ENCODE results near the gene ATP6V1B1.
"Not testable (repeated sequence)": the region's sequence is repeated elsewhere in the genome, so short reads cannot be mapped to it uniquely, and the experiment has no call there.

Gene ATP6V1B1

DNA sequence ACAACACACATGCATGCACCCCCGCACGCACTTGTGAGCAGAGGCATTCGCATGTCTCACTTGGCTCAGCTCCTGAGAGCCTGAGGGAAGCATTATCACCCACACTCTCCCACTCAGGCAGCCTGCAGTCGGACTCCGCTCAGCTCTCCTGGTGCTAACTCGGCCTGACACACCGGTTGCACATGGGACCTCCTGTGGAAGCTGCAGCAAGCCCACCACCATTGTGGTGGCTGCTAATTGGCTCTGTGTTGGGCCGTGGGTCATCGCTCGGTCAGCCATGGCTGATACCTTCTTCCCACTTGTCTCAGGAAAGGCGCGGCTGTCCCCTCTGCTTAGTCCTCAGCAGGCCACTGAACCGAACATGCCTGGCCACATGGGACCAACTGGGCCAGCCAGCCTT, 72.6 kb downstream of the ATP6V1B1 start:
- no peak overlapping the region for H3K27ac ChIP-seq
- DNase-seq (ENCODE audit: low spot score), result no peak
- TF ChIP-seq CTCF (IDR thresholded peaks at IDR 0.05), result no peak
- H3K4me3 ChIP-seq, result no peak overlapping the region

DNA sequence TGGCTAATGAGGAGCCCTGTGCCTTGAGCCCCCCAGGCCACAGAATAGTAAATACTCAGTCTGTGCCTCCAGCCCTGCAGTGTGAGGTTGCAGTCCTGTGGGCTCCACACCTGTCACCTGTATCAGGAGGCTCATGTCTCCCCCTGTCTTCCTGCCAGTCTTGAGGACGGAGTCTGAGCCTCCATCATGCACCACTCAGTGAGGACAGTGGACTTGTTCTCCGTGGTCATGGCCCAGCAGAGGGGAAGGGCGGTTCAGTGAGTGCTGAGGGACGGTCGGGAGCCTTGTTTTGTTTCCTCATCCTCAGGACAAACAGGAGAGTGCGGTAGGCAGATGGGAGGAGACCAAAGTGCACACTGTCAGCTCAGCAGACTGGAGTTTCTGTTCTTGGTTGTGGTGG, 76.1 kb downstream of the ATP6V1B1 start:
- DNase-seq (ENCODE audit: low spot score); H3K27ac ChIP-seq; H3K4me3 ChIP-seq: not testable (repeated sequence)
